Neural cell (in vitro differentiated cells): ENCODE data around the gene NCOA7. TPM values are rescaled to one million over a fixed set of nuclear protein-coding genes. Genes with fewer than 3 reads are reported as not detected.

Source experiments
- H2AFZ ChIP-seq: fragments of 200-600, 300-800 bp; sonication (generic), shearing (Covaris generic); 2 replicates; pipeline ENCODE4 v1.6.0; 2014; ENCODE audit warnings: low read depth, mild to moderate bottlenecking, antibody characterized with exemption, low read length, moderate library complexity
- H3F3A ChIP-seq: fragments of 200-600 bp; shearing (Covaris generic); 2 replicates; pipeline ENCODE4 v1.6.1; 2016; ENCODE audit warnings: mild to moderate bottlenecking, moderate library complexity, mixed read lengths, antibody characterized with exemption, low read length; ENCODE audit not compliant: insufficient read depth, poor library complexity, severe bottlenecking
- H3K27ac ChIP-seq: fragments of 200-600, 300-800 bp; sonication (generic), shearing (Covaris generic); 2 replicates; pipeline ENCODE4 v1.5.1; 2014; ENCODE audit warnings: mild to moderate bottlenecking, low read length, moderate library complexity
- H3K27me3 ChIP-seq: fragments of 300-800, 200-600 bp; sonication (generic), shearing (Covaris generic); 2 replicates; pipeline ENCODE4 v1.6.0; 2014; ENCODE audit warnings: mild to moderate bottlenecking, low read depth, low read length, moderate library complexity; ENCODE audit not compliant: insufficient read depth
- H3K36me3 ChIP-seq: fragments of 300-800, 200-600 bp; sonication (generic), shearing (Covaris generic); 2 replicates; pipeline ENCODE4 v1.5.1; 2014; ENCODE audit warnings: mild to moderate bottlenecking, antibody characterized with exemption, low read length, moderate library complexity; ENCODE audit not compliant: insufficient read depth
- H3K4me2 ChIP-seq: fragments of 300-800, 200-600 bp; sonication (generic), shearing (Covaris generic); 2 replicates; pipeline ENCODE4 v1.6.0; 2014; ENCODE audit warnings: mild to moderate bottlenecking, low read length
- H3K4me3 ChIP-seq: fragments of 300-800, 200-600 bp; sonication (generic), shearing (Covaris generic); 2 replicates; pipeline ENCODE4 v1.5.1; 2014; ENCODE audit warnings: mild to moderate bottlenecking, low read length, moderate library complexity
- H3K79me2 ChIP-seq: fragments of 200-600 bp; shearing (Covaris generic); replicated peaks from 2 replicates; pipeline ENCODE4 v1.6.0; 2014; ENCODE audit warnings: mild to moderate bottlenecking, low read length, moderate library complexity; ENCODE audit not compliant: insufficient read depth
- H3K9ac ChIP-seq: fragments of 300-800, 200-600 bp; sonication (generic), shearing (Covaris generic); 2 replicates; pipeline ENCODE4 v1.6.1; 2016; ENCODE audit warnings: mild to moderate bottlenecking, low read length, mixed read lengths
- H3K9me2 ChIP-seq: fragments of 200-600 bp; shearing (Covaris generic); 2 replicates; pipeline ENCODE4 v1.6.1; 2016; ENCODE audit warnings: mild to moderate bottlenecking, low read length, mixed read lengths; ENCODE audit not compliant: insufficient read depth
- H3K9me3 ChIP-seq: fragments of 200-600, 300-800 bp; sonication (generic), shearing (Covaris generic); 2 replicates; pipeline ENCODE4 v1.6.1; 2016; ENCODE audit warnings: mild to moderate bottlenecking, mixed run types, low read length, moderate library complexity, mixed read lengths
- H4K20me1 ChIP-seq: fragments of 200-600 bp; shearing (Covaris generic); 2 replicates; pipeline ENCODE4 v1.6.1; 2016; ENCODE audit warnings: mild to moderate bottlenecking, mixed run types; ENCODE audit not compliant: insufficient read depth
- EP300 ChIP-seq: fragments of 450-650 bp; conservative IDR thresholded peaks from 2 replicates; pipeline ENCODE4 v1.6.1; 2014; ENCODE audit warnings: antibody characterized with exemption, mild to moderate bottlenecking, moderate library complexity; ENCODE audit not compliant: poor library complexity, severe bottlenecking
- EZH2 ChIP-seq: fragments of 200-600, 300-800 bp; shearing (Covaris generic), sonication (generic); IDR thresholded peaks from 2 replicates; pipeline ENCODE4 v1.6.1; 2014; ENCODE audit warnings: antibody characterized with exemption, low read length, borderline replicate concordance, mild to moderate bottlenecking; ENCODE audit not compliant: insufficient read depth, poor library complexity, severe bottlenecking
- MXI1 ChIP-seq: fragments of 450-650 bp; conservative IDR thresholded peaks from 2 replicates; pipeline ENCODE4 v1.6.1; 2014; ENCODE audit warnings: antibody characterized with exemption, mild to moderate bottlenecking; ENCODE audit not compliant: poor library complexity, severe bottlenecking
- POLR2AphosphoS5 ChIP-seq: IDR thresholded peaks from 2 replicates; pipeline ENCODE4 v1.6.1; 2012
- RAD21 ChIP-seq: fragments of 450-650 bp; conservative IDR thresholded peaks from 2 replicates; pipeline ENCODE4 v1.6.1; 2014; ENCODE audit warnings: antibody characterized with exemption, mild to moderate bottlenecking, moderate library complexity
- SMC3 ChIP-seq: fragments of 450-650 bp; conservative IDR thresholded peaks from 2 replicates; pipeline ENCODE4 v1.6.1; 2014; ENCODE audit warnings: antibody characterized with exemption, mild to moderate bottlenecking, moderate library complexity; ENCODE audit not compliant: poor library complexity
- TAF1 ChIP-seq: IDR thresholded peaks from 2 replicates; pipeline ENCODE4 v1.6.1; 2012; ENCODE audit warnings: low read depth
- polyA plus RNA-seq: library from polyadenylated mRNA; depleted of rRNA; stranded (reverse); fragments of >200 nt; gene quantifications from 2 replicates; pipeline ENCODE4 v1.2.3, GENCODE V29; 2014
- TF ChIP-seq, protein P1 (sequence below): fragments of 450-650 bp; IDR thresholded peaks from 2 replicates; pipeline ENCODE4 v1.5.1; 2014; ENCODE audit warnings: antibody characterized with exemption, mild to moderate bottlenecking, moderate library complexity; ENCODE audit not compliant: poor library complexity, severe bottlenecking
- TF ChIP-seq, protein P2 (sequence below): IDR thresholded peaks from 2 replicates; pipeline ENCODE4 v1.6.1; 2012; ENCODE audit warnings: borderline replicate concordance

The NCOA7 gene
- polyA plus RNA-seq, 1 donor from 2014 or later: 17.1 TPM

DNA sequence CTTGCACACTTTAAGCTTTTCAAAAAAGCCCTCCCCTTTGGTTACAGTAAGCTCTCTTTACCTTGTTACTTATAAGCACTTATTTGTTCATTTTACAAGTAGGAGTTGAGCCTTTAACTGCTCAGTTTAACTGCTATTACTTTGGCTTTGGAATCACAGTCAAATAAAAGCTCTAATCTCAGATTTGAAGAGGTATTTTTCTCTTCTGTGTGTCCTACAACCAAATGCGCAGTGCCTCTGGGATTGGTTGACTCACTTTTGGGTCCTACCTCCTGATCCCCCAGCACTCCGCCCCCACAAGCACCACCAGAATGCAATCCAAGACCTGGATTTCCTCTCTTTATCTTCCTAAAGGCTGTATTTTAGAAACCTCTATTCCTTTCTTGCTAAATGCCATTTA is 2.5 kb downstream of the NCOA7 start:
- peaks cover 19% of the 10 kb centered on the region for H3K79me2 ChIP-seq
- no peak overlapping the region for H3K4me2 ChIP-seq
- no peaks in the 10 kb centered on the region for H3K9me3 ChIP-seq
- H3K4me3 ChIP-seq: peak overlapping the region; percentile 89
- H3K27ac ChIP-seq: no peak overlapping the region
- H2AFZ ChIP-seq: no peak overlapping the region
- H3K36me3 ChIP-seq: no peaks in the 10 kb centered on the region
- no peak overlapping the region for H3K9ac ChIP-seq
- H3F3A ChIP-seq: no peaks in the 10 kb centered on the region
- H3K9me2 ChIP-seq: no peaks in the 10 kb centered on the region
- no peaks in the 10 kb centered on the region for H3K27me3 ChIP-seq
- no peaks in the 10 kb centered on the region for H4K20me1 ChIP-seq
- TF ChIP-seq RAD21 (no peak), EZH2 (no peak), MXI1 (no peak), TAF1 (no peak), POLR2AphosphoS5 (no peak), SMC3 (no peak), EP300 (no peak)
- TF ChIP-seq, protein P1, sequence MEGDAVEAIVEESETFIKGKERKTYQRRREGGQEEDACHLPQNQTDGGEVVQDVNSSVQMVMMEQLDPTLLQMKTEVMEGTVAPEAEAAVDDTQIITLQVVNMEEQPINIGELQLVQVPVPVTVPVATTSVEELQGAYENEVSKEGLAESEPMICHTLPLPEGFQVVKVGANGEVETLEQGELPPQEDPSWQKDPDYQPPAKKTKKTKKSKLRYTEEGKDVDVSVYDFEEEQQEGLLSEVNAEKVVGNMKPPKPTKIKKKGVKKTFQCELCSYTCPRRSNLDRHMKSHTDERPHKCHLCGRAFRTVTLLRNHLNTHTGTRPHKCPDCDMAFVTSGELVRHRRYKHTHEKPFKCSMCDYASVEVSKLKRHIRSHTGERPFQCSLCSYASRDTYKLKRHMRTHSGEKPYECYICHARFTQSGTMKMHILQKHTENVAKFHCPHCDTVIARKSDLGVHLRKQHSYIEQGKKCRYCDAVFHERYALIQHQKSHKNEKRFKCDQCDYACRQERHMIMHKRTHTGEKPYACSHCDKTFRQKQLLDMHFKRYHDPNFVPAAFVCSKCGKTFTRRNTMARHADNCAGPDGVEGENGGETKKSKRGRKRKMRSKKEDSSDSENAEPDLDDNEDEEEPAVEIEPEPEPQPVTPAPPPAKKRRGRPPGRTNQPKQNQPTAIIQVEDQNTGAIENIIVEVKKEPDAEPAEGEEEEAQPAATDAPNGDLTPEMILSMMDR: no peak
- TF ChIP-seq, protein P2, sequence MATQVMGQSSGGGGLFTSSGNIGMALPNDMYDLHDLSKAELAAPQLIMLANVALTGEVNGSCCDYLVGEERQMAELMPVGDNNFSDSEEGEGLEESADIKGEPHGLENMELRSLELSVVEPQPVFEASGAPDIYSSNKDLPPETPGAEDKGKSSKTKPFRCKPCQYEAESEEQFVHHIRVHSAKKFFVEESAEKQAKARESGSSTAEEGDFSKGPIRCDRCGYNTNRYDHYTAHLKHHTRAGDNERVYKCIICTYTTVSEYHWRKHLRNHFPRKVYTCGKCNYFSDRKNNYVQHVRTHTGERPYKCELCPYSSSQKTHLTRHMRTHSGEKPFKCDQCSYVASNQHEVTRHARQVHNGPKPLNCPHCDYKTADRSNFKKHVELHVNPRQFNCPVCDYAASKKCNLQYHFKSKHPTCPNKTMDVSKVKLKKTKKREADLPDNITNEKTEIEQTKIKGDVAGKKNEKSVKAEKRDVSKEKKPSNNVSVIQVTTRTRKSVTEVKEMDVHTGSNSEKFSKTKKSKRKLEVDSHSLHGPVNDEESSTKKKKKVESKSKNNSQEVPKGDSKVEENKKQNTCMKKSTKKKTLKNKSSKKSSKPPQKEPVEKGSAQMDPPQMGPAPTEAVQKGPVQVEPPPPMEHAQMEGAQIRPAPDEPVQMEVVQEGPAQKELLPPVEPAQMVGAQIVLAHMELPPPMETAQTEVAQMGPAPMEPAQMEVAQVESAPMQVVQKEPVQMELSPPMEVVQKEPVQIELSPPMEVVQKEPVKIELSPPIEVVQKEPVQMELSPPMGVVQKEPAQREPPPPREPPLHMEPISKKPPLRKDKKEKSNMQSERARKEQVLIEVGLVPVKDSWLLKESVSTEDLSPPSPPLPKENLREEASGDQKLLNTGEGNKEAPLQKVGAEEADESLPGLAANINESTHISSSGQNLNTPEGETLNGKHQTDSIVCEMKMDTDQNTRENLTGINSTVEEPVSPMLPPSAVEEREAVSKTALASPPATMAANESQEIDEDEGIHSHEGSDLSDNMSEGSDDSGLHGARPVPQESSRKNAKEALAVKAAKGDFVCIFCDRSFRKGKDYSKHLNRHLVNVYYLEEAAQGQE: no peak

DNA sequence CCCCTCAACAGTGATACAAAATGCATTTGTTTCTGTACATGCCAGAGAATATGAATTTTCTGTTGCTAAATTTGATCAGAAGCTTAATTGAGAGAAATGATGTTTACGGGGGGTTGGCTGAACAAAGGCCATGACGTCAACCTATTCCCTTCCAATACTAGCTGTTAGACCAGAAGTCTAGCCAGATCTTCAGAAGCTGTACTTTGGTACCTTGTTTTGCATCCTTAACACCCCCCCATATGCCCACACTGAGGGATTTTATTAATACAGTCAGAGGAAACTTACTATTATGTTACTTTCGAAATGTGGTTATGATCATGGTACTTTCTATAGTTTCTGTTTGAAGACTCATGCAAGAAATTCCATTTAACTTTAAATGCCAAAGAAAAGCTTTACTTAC is 3.1 kb downstream of the NCOA7 start:
- no peak overlapping the region for H3K4me2 ChIP-seq
- no peak for TF ChIP-seq EP300
- TF ChIP-seq POLR2AphosphoS5: no peak
- no peak for TF ChIP-seq SMC3
- no peak overlapping the region for H3K4me3 ChIP-seq
- no peaks in the 10 kb centered on the region for H4K20me1 ChIP-seq
- no peaks in the 10 kb centered on the region for H3K9me2 ChIP-seq
- H3K27me3 ChIP-seq: no peaks in the 10 kb centered on the region
- H3K36me3 ChIP-seq: no peaks in the 10 kb centered on the region
- H3K9me3 ChIP-seq: no peaks in the 10 kb centered on the region
- no peak overlapping the region for H2AFZ ChIP-seq
- no peak overlapping the region for H3K27ac ChIP-seq
- H3K9ac ChIP-seq: no peak overlapping the region
- no peaks in the 10 kb centered on the region for H3F3A ChIP-seq
- H3K79me2 ChIP-seq: peaks cover 19% of the 10 kb centered on the region
